Right cardiac atrium (tissue), 5 donors: ENCODE results near the gene SDF2L1. TPM values are rescaled to one million over a fixed set of nuclear protein-coding genes. Genes with fewer than 3 reads are reported as not detected.
"Not testable (repeated sequence)": the region's sequence is repeated elsewhere in the genome, so short reads cannot be mapped to it uniquely, and the experiment has no call there.

ENCODE experiments used
- ATAC-seq, 2 donors: fragments of 200-7000 bp; cut with Tn5 transposase; one replicate each; pipeline versions ENCODE4 v1.8.0 to v1.9.1; 2020; ENCODE audit warnings: moderate library complexity in 2 of 2, mild to moderate bottlenecking in 1 of 2
- DNase-seq, 3 donors: peaks; one replicate each; pipeline ENCODE4 v3.0.0-alpha.2; 2020
- H3K27ac ChIP-seq: one replicate; pipeline ENCODE4 v1.5.1; 2013; ENCODE audit warnings: mild to moderate bottlenecking, low read length, control low read depth, moderate library complexity
- H3K27me3 ChIP-seq: one replicate; pipeline ENCODE4 v1.6.1; 2013; ENCODE audit not compliant: control insufficient read depth, insufficient read depth
- H3K4me1 ChIP-seq: one replicate; pipeline ENCODE4 v1.6.1; 2013; ENCODE audit warnings: low read length; ENCODE audit not compliant: control insufficient read depth, insufficient read depth
- H3K4me3 ChIP-seq: one replicate; pipeline ENCODE4 v1.5.1; 2013; ENCODE audit warnings: low read length, control low read depth
- H3K9me3 ChIP-seq: one replicate; pipeline ENCODE4 v1.6.1; 2013; ENCODE audit warnings: low read length; ENCODE audit not compliant: control insufficient read depth
- WGBS: extraction: QIAGEN DNeasy Blood & Tissue Kit; methylation state at CpG from one replicate; pipeline ENCODE4 v1.1.7; 2013; 5-methylcytosine and 5-hydroxymethylcytosine counted together
- intact Hi-C, 4 donors: fragments of 100-400 bp; cut with DNase I; formaldehyde crosslinking; loops; one replicate each; pipeline versions ENCODE4 v1.11.0 to v1.14.0; 2022 to 2023
- polyA plus RNA-seq: library from polyadenylated mRNA; stranded (reverse); fragments of 200-250 nt; gene quantifications from one replicate; pipeline ENCODE4 v1.2.3, GENCODE V29; 2013
- total RNA-seq, 4 donors: library from RNA; stranded (reverse); fragmentation: NEBNext Ultra II Directional; extraction: Animal tissue kit (Norgen Biotek cat#: 25700); gene quantifications; one replicate each; pipeline ENCODE4 v1.2.1, GENCODE V29; 2021
- donor health status: healthy with polysubstance abuse.
- donor health status: DM: no; HTN: yes; CAD: no.
- donor health status: DM: no; HTN: no; CAD: no.
- donor health status: DM: no; HTN: yes; CAD: no; lungs with severe emphysema.
- donor health status: DM: yes; HTN: yes; CAD: no.

Gene SDF2L1
- total and polyA plus RNA-seq, 5 donors = 14.4 to 37.5 (median 34.9) TPM

DNA sequence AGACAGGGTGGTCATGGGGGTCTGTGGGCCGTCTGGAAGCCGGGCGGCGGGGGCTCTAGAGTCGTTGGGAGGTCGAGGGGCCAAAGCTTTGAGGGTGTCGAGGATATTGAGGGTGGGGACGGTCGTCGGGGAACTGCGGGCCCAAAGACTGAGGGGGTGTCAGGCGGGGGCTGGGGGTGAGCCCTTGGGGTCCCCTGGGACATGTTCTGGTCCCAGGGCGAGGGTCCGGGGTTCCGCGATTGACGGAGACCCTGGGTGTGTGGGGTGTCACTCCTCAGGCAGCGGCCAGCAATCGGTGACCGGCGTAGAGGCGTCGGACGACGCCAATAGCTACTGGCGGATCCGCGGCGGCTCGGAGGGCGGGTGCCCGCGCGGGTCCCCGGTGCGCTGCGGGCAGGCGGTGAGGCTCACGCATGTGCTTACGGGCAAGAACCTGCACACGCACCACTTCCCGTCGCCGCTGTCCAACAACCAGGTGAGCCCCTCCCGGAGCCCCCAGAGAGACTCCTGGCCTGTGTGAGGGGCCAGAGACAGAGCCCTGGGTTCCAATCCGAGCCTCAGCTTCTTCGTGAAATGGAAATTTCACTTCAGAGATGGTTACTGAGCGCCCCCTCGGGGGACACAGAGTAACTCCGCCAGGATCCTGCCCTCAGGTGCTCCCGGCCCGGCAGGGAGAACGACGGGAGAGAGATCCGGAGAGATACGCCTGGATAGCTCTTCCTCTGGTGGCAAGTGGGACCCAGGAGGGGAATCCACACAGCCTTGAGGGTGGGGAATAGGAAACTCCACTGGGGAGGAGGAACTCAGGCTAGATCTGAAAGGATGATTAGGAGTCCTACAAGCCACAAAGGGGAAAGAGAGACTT, 714 bp downstream of the SDF2L1 start:
- Histone ChIP-seq H3K27me3 (no peaks in the 10 kb centered on the region), H3K27ac (no peak overlapping the region)
- peak in 1 of 2 donors; percentile 8 for ATAC-seq

GRCh38 chr22:21643533-21644357, 1.6 kb downstream of the SDF2L1 start:
- no peak overlapping the region for H3K4me3 ChIP-seq
- intact Hi-C loops = no loop called here
- H3K27ac ChIP-seq = no peak overlapping the region
- no peaks in the 10 kb centered on the region for H3K27me3 ChIP-seq
- no peaks in the 10 kb centered on the region for H3K4me1 ChIP-seq
- no peaks in the 10 kb centered on the region for H3K9me3 ChIP-seq
- DNase-seq = peak in 1 of 3 donors; percentile 49
- WGBS = 90% methylated on average over 22 of the region's 22 CpGs
- ATAC-seq = no peak

More for the DNA sequence above, 714 bp downstream of the SDF2L1 start:
- Histone ChIP-seq H3K9me3 (no peaks in the 10 kb centered on the region), H3K4me3 (peak overlapping the region; percentile 63), H3K4me1 (no peaks in the 10 kb centered on the region)
- intact Hi-C loops = no loop called here
- WGBS = 2% methylated on average over 56 of the region's 56 CpGs
- peak in 2 of 3 donors; percentile 65 to 68 for DNase-seq

DNA sequence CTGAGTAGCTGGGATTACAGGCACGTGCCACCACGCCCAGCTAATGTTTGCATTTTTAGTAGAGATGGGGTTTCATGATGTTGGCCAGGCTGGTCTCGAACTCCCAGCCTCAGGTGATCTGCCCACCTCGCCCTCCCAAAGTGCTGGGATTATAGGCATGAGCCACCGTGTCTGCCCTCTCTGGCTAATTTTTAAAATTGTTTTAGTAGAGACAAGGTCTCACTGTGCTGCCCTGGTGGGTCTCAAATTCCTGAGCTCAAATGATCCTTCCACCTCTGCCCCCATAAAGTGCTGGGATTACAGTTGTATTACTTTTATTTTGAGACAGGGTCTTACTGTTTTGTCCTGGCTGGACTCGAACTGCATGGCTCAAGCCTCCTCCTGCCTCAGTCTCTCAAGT, 3.4 kb downstream of the SDF2L1 start:
- intact Hi-C loops, H3K4me3 ChIP-seq, H3K9me3 ChIP-seq, H3K4me1 ChIP-seq, H3K27ac ChIP-seq, H3K27me3 ChIP-seq, ATAC-seq: not testable (repeated sequence)
- peak in 1 of 3 donors; percentile 6 for DNase-seq
- WGBS = 93% methylated on average over 6 of the region's 6 CpGs

DNA sequence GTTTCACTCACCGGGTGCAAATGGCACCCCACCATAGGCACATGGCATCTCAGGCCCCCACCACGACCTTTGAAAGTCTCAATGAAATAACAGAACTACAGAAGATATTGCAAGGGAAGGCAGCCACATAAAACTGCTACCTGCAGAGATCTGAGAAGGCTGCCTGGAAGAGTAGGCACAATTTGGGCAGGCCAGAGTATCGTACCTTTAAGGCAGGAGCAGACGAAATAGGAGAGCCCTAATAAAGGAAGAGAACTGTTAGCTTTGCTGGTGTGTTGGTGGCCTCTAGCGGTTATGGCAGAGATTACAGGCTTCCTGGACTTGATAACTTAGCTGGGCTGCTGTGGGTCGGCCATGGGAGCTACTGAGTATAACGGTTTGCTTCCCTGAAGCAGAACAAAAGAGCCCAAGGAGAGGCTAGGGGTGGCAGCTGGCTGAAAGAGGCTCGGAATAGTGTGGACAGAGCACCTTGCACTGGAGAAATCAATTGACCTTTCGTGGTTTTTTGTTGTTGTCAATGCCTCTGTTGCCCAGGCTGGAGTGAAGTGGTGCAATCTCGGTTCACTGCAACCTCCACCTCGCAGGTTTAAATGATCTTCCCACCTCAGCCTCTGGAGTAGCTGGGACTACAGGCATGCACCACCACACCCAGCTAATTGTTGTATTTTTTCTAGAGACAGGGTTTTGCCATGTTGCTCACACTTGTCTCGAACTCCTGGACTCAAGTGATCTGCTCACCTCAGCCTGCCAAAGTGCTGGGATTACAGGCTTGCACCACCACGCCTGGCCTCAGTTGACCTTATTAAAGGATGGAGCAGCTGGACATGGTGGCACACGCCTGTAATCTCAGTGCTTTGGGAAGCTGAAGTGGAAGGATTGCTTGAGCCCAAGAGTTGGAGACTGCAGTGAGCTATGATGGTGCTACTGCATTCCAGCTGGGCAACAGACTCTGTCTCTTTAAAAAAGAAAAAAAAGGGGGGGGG, 4.8 kb downstream of the SDF2L1 start:
- intact Hi-C loops = no loop called here
- ATAC-seq (peak in 1 of 2 donors; percentile 9), DNase-seq (peak; percentile 67 to 84 (median 80))
- Histone ChIP-seq H3K27ac (no peak overlapping the region), H3K27me3 (no peaks in the 10 kb centered on the region), H3K4me1 (peaks cover 4% of the 10 kb centered on the region), H3K9me3 (no peaks in the 10 kb centered on the region), H3K4me3 (no peak overlapping the region)
- 45% methylated on average over 14 of the region's 14 CpGs for WGBS

DNA sequence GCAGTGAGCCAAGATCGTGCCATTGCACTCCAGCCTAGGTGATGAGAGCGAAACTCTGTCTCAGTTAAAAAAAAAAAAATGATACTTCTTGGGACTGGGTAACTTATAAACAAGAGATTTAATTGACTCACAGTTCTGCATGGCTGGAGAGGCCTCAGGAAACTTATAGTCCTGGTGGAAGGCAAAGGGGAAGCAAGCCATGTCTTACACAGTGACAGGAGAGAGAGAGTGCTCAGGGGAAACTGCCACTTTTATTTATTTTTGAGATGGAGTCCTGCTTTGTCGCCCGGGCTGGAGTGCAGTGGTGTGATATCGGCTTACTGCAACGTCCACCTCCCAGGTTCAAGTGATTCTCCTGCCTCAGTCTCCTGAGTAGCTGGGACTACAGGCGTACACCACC, 8.2 kb downstream of the SDF2L1 start:
- H3K9me3 ChIP-seq = no peaks in the 10 kb centered on the region
- WGBS = 95% methylated on average over 7 of the region's 7 CpGs
- intact Hi-C loops = no loop called here

GRCh38 chr22:21650823-21651520, 8.9 kb downstream of the SDF2L1 start:
- Histone ChIP-seq H3K4me3 (peak overlapping the region; percentile 57), H3K9me3 (no peaks in the 10 kb centered on the region), H3K27me3 (no peaks in the 10 kb centered on the region), H3K27ac (no peak overlapping the region), H3K4me1 (peaks cover 4% of the 10 kb centered on the region)
- intact Hi-C loops = no loop called here
- 17% methylated on average over 6 of the region's 6 CpGs for WGBS
- peak in 1 of 3 donors; percentile 1 for DNase-seq
- ATAC-seq = no peak

More for the DNA sequence above, 8.2 kb downstream of the SDF2L1 start:
- Histone ChIP-seq H3K4me3 (no peak overlapping the region), H3K27me3 (no peaks in the 10 kb centered on the region), H3K4me1 (peaks cover 4% of the 10 kb centered on the region), H3K27ac (no peak overlapping the region)
- DNase-seq = peak in 1 of 3 donors; percentile 18
- no peak for ATAC-seq

GRCh38 chr22:21651521-21652009, 9.5 kb downstream of the SDF2L1 start:
- Histone ChIP-seq H3K4me1 (peaks cover 4% of the 10 kb centered on the region), H3K27ac (no peak overlapping the region), H3K27me3 (no peaks in the 10 kb centered on the region), H3K9me3 (no peaks in the 10 kb centered on the region), H3K4me3 (peak overlapping the region; percentile 57)
- intact Hi-C loops = no loop called here
- under 1% methylated on average over 29 of the region's 29 CpGs for WGBS
- DNase-seq (no peak), ATAC-seq (peak; percentile 12 to 21)

DNA sequence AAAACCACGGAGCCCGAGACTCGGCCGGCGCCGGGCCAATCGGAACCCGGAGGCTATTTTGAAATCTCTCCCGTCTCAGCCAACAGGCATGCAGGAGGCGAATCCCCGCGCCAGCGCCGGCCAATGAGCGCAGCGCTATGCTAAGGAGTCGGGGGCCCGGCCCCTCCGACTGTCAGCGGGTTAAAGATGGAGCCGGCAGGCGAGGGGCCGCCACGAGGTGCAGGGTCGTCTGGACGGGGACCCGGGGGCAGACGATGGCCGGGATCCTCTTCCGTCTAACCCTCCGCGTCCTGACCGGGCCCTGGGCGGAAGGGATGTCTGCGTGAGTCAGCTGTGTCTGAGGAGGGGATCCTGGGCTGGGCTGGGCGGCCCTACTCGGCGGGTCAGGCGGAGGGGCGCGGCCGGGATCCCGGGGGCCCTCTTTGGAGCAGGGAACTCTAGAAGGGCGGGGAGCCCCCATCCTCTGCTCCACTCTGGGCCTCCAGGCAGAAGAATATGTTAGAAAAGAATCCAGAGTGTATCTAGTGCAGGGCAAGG, 10.0 kb downstream of the SDF2L1 start:
- intact Hi-C loops = no loop called here
- Histone ChIP-seq H3K4me1 (peaks cover 4% of the 10 kb centered on the region), H3K9me3 (no peaks in the 10 kb centered on the region), H3K4me3 (peak overlapping the region; percentile 57), H3K27me3 (no peaks in the 10 kb centered on the region), H3K27ac (no peak overlapping the region)
- DNase-seq (peak; percentile 91 to 97 (median 96)), ATAC-seq (peak; percentile 93 to 94)
- under 1% methylated on average over 44 of the region's 44 CpGs for WGBS

DNA sequence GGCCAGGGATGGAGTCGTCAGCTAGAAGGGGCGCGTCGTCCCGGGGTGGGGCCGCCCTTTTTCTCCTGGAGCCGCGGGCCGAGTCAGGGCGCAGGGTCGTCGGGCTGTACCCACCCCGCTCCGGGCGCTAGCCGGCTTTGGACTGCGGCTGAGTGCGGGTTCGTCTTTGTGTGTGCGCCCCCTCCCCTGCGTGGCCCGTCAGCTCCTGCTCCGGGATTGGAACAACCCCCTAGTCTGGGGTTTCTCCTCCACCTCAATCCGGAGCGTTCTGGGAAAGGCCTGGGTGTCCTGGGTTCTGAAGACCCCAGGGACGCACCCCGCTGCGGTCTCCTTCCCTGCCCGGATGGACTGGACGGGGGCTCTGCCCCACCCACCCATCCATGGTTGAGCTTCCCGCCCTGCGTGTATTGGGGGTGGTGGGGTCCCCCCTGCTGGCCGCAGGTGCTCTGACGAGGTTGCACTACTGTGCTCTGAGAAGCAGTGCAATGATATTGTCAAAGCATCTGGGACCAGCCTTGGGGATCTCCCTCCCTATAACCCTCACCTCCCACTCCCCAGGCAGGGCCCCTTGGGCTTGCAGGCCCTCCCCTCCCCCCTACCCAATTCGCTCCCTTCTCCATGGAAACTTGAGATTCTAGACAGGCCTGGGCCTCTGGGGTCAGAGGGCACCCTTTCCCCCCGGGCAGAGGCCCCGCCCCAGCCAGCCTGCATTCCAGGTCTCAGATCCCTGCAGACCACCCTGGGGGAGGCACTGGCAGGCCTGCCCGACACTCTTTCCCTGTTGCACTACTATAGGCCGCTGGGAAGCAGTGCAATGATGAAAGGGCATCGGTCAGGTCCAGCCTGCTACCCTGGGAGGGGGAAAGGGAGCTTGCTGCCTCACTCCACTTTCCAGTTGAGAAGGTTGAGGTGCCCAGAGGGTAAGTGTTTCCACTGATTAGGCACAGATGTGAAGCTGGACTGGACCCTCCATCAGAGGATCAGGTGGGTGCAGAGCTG, 10.7 kb downstream of the SDF2L1 start:
- Histone ChIP-seq H3K27me3 (no peaks in the 10 kb centered on the region), H3K4me1 (peaks cover 4% of the 10 kb centered on the region), H3K27ac (no peak overlapping the region), H3K4me3 (peak overlapping the region; percentile 57), H3K9me3 (no peaks in the 10 kb centered on the region)
- intact Hi-C loops = no loop called here
- ATAC-seq (no peak), DNase-seq (peak in 1 of 3 donors; percentile 27)
- 19% methylated on average over 40 of the region's 40 CpGs for WGBS
